GM12891 (cell line): ENCODE results near the gene CAP2.

Source experiments
- POLR2A ChIP-seq: IDR thresholded peaks from 2 replicates; pipeline ENCODE4 v1.6.1; 2011; ENCODE audit warnings: low read depth, low read length, control low read depth
- POLR2AphosphoS5 ChIP-seq: IDR thresholded peaks from 2 replicates; pipeline ENCODE4 v1.6.1; 2011; ENCODE audit warnings: low read depth, low read length, control low read depth
- TAF1 ChIP-seq: IDR thresholded peaks from 2 replicates; pipeline ENCODE4 v1.6.1; 2011; ENCODE audit warnings: low read depth, low read length, control low read depth

DNA sequence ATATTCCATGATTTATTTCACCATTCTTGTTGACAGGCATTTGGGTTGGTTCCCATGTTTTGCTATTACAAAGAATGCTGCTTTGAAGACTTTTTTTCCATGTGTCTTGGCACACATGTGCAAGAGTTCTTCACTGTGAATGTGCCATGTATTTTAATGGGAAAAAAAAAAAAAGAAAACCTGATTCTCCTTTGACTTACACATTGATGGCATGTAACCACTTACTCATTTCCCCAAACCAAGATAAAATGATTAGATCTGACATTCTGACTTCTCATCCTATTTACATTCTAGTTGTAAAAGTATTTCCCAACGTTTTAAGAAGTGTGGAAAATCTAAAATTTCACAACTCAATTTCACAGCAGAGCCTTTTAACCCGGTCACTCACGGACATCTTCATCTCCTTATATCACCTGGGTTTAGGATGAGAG lies 4.4 kb downstream of the CAP2 start:
- no peak for TF ChIP-seq POLR2A
- TF ChIP-seq POLR2AphosphoS5, result no peak
- TF ChIP-seq TAF1, result no peak
